Putamen (tissue), 1 donor: ENCODE measurements around the gene KDM4B.
"Not testable (repeated sequence)": the region's sequence is repeated elsewhere in the genome, so short reads cannot be mapped to it uniquely, and the experiment has no call there.

Source experiments
- DNase-seq: peaks from one replicate; pipeline ENCODE4 v3.0.0-alpha.2; 2016; ENCODE audit warnings: low spot score

The KDM4B gene

DNA sequence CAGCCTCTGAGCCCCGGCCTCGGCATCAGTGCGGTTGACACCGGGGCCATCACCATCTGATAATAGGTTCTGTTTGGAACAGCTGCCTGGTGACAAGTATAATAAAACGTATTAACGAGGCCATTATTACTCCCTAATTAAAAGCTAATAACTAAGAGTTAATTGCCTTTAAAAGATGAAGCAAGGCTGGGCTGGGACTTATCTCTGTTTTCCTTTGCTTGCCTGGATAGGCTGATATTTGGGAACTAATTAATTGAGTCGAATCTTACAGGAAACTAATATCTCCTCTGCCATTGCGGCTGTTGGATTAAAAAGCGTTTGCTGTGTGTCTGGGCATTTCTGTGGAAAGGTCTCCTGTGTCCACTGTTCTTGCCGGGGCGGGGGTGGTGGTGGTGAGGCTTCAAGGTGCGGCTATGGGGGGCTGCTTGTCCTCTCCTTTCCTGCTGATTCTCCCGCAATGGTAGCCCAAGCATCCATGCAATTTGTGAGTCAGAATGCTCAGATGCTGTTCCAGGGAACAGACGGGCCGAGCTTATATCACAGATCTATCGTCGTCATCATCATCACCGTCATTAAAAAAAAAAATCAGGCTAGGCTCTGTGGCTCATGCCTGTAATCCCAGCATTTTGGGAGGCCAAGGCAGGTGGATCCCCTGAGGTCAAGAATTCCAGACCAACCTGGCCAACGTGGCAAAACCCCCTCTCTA is 209.0 kb downstream of the KDM4B start:
- DNase-seq = no peak

DNA sequence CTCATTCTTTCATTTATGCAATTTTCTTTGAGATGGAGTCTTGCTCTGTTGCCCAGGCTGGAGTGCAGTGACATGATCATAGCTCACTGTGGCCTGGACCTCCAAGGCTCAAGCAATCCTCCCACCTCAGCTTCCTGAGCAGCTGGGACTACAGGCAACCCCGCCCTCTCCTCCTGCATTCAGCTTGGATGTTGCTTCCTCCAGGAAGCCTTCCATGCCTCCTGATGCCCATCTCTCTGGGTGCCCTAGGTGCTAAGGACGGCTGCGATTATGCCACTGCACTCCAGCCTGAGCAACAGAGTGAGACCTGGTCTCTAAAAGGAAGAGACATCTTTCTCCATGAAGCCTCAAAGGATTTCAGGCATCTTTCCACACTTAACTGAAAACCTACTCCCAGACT is 209.9 kb downstream of the KDM4B start:
- no peak for DNase-seq

DNA sequence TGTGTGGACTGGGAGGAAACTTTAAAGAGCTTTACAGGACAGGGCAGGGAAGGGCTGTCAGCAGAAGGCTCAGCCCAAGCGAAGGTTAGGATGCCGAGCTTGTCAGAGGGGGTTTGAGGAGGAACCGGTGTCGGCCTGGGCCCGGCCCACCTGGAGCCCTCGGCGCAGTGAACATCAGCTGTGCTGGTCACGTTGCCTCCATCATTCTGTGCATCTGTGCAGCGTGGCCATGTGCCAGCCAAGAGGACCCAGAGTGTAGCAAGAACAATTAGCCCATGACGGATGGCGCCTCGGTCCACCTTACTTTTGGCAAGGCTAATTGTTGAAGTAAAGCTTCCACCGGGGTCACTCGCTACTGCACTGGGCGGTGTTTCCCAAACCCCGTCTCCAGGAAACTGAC is 210.3 kb downstream of the KDM4B start:
- DNase-seq = no peak

- no peak for DNase-seq
These were observed 212.4 kb downstream of the KDM4B start for GRCh38 chr19:5181329-5181728.

- no peak for DNase-seq
These were observed 213.8 kb downstream of the KDM4B start for GRCh38 chr19:5182751-5183150.

GRCh38 chr19:5183616-5184015 is 214.7 kb downstream of the KDM4B start:
- DNase-seq = no peak

GRCh38 chr19:5184930-5185329 is 216.0 kb downstream of the KDM4B start:
- no peak for DNase-seq

- DNase-seq = no peak
These were observed 217.6 kb downstream of the KDM4B start for GRCh38 chr19:5186293-5187050.

GRCh38 chr19:5188548-5189317 is 219.8 kb downstream of the KDM4B start:
- DNase-seq = no peak

DNA sequence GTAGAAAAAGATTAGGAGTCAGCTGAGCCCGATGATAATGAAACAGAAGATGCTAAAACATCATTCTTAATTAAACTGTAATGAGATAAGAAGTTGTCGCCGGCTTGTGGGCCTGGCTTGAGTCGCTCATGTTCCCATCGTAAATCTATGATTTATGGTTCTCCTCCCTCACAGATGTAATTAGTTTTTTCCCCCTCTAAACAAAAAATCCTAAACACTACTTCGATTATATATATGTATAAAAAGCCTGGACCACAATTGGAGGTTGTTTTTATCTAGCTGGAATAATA is 220.3 kb downstream of the KDM4B start:
- no peak for DNase-seq

GRCh38 chr19:5191091-5191490 is 222.2 kb downstream of the KDM4B start:
- DNase-seq = no peak

- no peak for DNase-seq
These were observed 223.7 kb downstream of the KDM4B start for GRCh38 chr19:5192568-5192967.

DNA sequence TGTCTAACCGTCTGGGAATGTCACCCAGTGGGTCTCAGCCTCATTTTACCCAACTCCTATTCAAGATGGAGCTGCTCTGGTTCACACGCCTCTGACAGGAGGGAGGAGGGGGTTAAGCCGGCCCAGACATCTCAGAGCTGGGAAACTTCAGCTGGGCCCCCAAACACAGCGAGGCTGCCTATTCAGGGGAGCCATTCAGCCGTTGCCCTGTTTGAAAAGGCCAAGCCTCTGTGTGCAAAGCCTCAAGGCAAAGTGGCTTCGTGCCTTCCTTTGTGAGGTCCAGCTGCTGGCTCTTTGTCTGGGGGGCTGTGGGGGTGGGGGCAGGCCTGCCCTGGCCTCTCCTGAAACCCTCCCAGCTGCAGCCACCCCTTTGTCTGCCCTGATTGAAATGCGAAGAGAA is 224.3 kb downstream of the KDM4B start:
- DNase-seq = no peak

GRCh38 chr19:5194641-5195040 is 225.7 kb downstream of the KDM4B start:
- DNase-seq = no peak

DNA sequence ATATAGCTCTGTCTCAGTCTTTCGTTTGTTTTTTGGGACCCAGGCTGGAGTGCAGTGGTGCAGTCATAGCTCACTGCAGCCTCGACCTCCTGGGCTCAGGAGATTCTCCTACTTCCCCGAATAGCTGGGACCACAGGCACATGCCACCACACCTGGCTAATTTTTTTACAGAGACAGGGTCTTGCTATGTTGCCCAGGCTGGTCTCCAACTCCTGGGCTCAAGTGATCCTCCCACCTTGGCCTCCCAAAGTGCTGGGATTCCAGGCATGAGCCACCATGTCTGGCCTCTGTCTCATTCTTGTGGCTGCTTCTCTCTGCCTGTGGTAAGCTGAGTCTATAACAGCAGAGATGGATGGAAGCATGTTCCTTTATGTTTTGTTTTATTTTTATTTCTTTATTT is 226.7 kb downstream of the KDM4B start:
- DNase-seq = not testable (repeated sequence)

- DNase-seq = no peak
These were observed 227.9 kb downstream of the KDM4B start for GRCh38 chr19:5196832-5197231.

DNA sequence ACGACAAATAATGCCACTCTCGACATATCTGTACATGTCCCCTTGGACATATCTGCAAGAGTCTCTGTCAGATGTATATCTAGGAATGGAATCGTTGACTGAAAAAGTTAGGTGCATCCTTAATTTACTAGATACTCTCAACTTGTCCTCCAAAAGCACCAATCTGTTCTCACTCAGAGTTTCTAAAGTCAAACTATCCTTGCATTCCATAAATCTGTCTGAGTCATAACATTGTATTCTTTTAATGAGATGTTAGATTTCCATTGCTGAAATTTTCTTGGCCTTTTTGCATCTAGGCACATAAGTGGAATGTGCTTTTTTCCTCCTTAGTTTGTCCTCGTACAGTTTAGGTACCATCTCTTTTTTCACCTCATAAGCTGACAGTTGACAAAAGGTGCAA is 231.9 kb downstream of the KDM4B start:
- no peak for DNase-seq

DNA sequence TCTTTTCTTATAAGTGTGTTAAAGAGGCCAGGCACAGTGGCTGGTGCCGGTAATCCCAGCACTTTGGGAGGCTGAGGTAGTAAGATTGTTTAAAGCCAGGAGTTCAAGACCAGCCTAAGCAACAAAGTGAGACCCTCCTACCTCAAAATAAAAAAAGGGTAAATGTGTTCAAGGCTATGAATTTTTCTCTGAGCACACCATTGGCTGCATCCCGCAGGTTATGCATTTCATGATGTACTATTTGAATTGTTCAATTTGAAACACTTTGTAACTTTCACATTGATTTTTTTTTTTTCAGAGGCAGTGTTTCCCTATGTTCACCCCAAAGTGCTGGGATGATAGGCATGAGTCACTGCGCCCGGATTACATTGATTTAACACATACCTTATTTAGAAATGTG is 233.6 kb downstream of the KDM4B start:
- DNase-seq = no peak
